ENCODE data around the gene METTL26. TPM values are rescaled to one million over a fixed set of nuclear protein-coding genes. Genes with fewer than 3 reads are reported as not detected.

Gene METTL26
- 129 and 135 TPM in 2 replicates for total RNA-seq (2014; rRNA removed; shearing (Covaris generic))

- no peaks in the 10 kb centered on the region for H3K27me3 ChIP-seq (ENCODE audit: control insufficient read depth, insufficient read depth, low read length)
- peak; percentile 99 for DNase-seq
- H3K36me3 ChIP-seq (replicated peaks; ENCODE audit: control insufficient read depth, insufficient read depth, low read length): no peaks in the 10 kb centered on the region; the same call in none of the 2 replicates
- H3K4me3 ChIP-seq (ENCODE audit: insufficient read depth, low read depth, low read length): peak within 1 kb of the TSS; percentile 92
Observed at GRCh38 chr16:636206-637080, at the start of gene METTL26. TSS of gene METTL26 (minus strand) at chr16:636305. CDS start at chr16:636290, 15 bp downstream.

- H3K4me3 ChIP-seq (ENCODE audit: insufficient read depth, low read depth, low read length): no peak overlapping the region
- DNase-seq: no peak
- no peaks in the 10 kb centered on the region for H3K27me3 ChIP-seq (ENCODE audit: control insufficient read depth, insufficient read depth, low read length)
- H3K36me3 ChIP-seq (replicated peaks; ENCODE audit: control insufficient read depth, insufficient read depth, low read length): peaks cover 11% of the 10 kb centered on the region
Observed at GRCh38 chr16:684961-685696, 49.0 kb upstream of the METTL26 start.

- Histone ChIP-seq H3K27me3 (ENCODE audit: control insufficient read depth, insufficient read depth, low read length) (no peaks in the 10 kb centered on the region), H3K4me3 (ENCODE audit: insufficient read depth, low read depth, low read length) (peak within 1 kb of the TSS; percentile 87), H3K36me3 (replicated peaks; ENCODE audit: control insufficient read depth, insufficient read depth, low read length) (peaks cover 11% of the 10 kb centered on the region)
- DNase-seq: peak; percentile 99
Observed at GRCh38 chr16:684071-684794, 48.1 kb upstream of the METTL26 start, which contains the start of gene JMJD8. TSS of gene JMJD8 (minus strand) at chr16:684334. CDS start at chr16:684319, 15 bp downstream.

- H3K27me3 ChIP-seq (ENCODE audit: control insufficient read depth, insufficient read depth, low read length): no peaks in the 10 kb centered on the region
- peaks cover 11% of the 10 kb centered on the region for H3K36me3 ChIP-seq (replicated peaks; ENCODE audit: control insufficient read depth, insufficient read depth, low read length)
- peak overlapping the region; percentile 87 for H3K4me3 ChIP-seq (ENCODE audit: insufficient read depth, low read depth, low read length)
- DNase-seq: peak; percentile 77
Observed at GRCh38 chr16:683396-684070, 47.4 kb upstream of the METTL26 start.

- Histone ChIP-seq H3K27me3 (ENCODE audit: control insufficient read depth, insufficient read depth, low read length) (no peaks in the 10 kb centered on the region), H3K36me3 (replicated peaks; ENCODE audit: control insufficient read depth, insufficient read depth, low read length) (peaks cover 11% of the 10 kb centered on the region), H3K4me3 (ENCODE audit: insufficient read depth, low read depth, low read length) (peak overlapping the region; percentile 87)
- peak; percentile 57 for DNase-seq
Observed at GRCh38 chr16:682493-683395, 46.6 kb upstream of the METTL26 start.

- DNase-seq: no peak
- Histone ChIP-seq H3K27me3 (ENCODE audit: control insufficient read depth, insufficient read depth, low read length) (no peaks in the 10 kb centered on the region), H3K4me3 (ENCODE audit: insufficient read depth, low read depth, low read length) (no peak overlapping the region), H3K36me3 (replicated peaks; ENCODE audit: control insufficient read depth, insufficient read depth, low read length) (peaks cover 11% of the 10 kb centered on the region)
Observed at GRCh38 chr16:681746-682427, 45.8 kb upstream of the METTL26 start.

GRCh38 chr16:680967-681745, 45.1 kb upstream of the METTL26 start:
- Histone ChIP-seq H3K4me3 (ENCODE audit: insufficient read depth, low read depth, low read length) (peak overlapping the region; percentile 90), H3K27me3 (ENCODE audit: control insufficient read depth, insufficient read depth, low read length) (no peaks in the 10 kb centered on the region), H3K36me3 (replicated peaks; ENCODE audit: control insufficient read depth, insufficient read depth, low read length) (peaks cover 11% of the 10 kb centered on the region)
- peak; percentile 73 for DNase-seq

- Histone ChIP-seq H3K27me3 (ENCODE audit: control insufficient read depth, insufficient read depth, low read length) (no peaks in the 10 kb centered on the region), H3K4me3 (ENCODE audit: insufficient read depth, low read depth, low read length) (peak overlapping the region; percentile 90), H3K36me3 (replicated peaks; ENCODE audit: control insufficient read depth, insufficient read depth, low read length) (peaks cover 11% of the 10 kb centered on the region)
- DNase-seq: peak; percentile 73
Observed at GRCh38 chr16:680625-680945, 44.5 kb upstream of the METTL26 start.

- no peaks in the 10 kb centered on the region for H3K27me3 ChIP-seq (ENCODE audit: control insufficient read depth, insufficient read depth, low read length)
- peak; percentile 99 for DNase-seq
- H3K4me3 ChIP-seq (ENCODE audit: insufficient read depth, low read depth, low read length): peak within 1 kb of the TSS; percentile 90
- H3K36me3 ChIP-seq (replicated peaks; ENCODE audit: control insufficient read depth, insufficient read depth, low read length): peaks cover 11% of the 10 kb centered on the region
Observed at GRCh38 chr16:679814-680624, 43.9 kb upstream of the METTL26 start, which contains the start of gene STUB1. TSS of gene STUB1 (plus strand) at chr16:680410. CDS start at chr16:680526, 116 bp downstream.

GRCh38 chr16:678858-679813, 43.0 kb upstream of the METTL26 start:
- peak overlapping the region; percentile 65 for H3K4me3 ChIP-seq (ENCODE audit: insufficient read depth, low read depth, low read length)
- peak; percentile 91 for DNase-seq
- H3K36me3 ChIP-seq (replicated peaks; ENCODE audit: control insufficient read depth, insufficient read depth, low read length): peaks cover 11% of the 10 kb centered on the region
- H3K27me3 ChIP-seq (ENCODE audit: control insufficient read depth, insufficient read depth, low read length): no peaks in the 10 kb centered on the region
